ENCODE measurements around the gene ARID5B. TPM values are rescaled to one million over a fixed set of nuclear protein-coding genes. Genes with fewer than 3 reads are reported as not detected.
A peak's percentile ranks its signal among the peaks of the same experiment; 100 is the strongest.
"Not testable (repeated sequence)": the region's sequence is repeated elsewhere in the genome, so short reads cannot be mapped to it uniquely, and the experiment has no call there.

The ARID5B gene, protein sequence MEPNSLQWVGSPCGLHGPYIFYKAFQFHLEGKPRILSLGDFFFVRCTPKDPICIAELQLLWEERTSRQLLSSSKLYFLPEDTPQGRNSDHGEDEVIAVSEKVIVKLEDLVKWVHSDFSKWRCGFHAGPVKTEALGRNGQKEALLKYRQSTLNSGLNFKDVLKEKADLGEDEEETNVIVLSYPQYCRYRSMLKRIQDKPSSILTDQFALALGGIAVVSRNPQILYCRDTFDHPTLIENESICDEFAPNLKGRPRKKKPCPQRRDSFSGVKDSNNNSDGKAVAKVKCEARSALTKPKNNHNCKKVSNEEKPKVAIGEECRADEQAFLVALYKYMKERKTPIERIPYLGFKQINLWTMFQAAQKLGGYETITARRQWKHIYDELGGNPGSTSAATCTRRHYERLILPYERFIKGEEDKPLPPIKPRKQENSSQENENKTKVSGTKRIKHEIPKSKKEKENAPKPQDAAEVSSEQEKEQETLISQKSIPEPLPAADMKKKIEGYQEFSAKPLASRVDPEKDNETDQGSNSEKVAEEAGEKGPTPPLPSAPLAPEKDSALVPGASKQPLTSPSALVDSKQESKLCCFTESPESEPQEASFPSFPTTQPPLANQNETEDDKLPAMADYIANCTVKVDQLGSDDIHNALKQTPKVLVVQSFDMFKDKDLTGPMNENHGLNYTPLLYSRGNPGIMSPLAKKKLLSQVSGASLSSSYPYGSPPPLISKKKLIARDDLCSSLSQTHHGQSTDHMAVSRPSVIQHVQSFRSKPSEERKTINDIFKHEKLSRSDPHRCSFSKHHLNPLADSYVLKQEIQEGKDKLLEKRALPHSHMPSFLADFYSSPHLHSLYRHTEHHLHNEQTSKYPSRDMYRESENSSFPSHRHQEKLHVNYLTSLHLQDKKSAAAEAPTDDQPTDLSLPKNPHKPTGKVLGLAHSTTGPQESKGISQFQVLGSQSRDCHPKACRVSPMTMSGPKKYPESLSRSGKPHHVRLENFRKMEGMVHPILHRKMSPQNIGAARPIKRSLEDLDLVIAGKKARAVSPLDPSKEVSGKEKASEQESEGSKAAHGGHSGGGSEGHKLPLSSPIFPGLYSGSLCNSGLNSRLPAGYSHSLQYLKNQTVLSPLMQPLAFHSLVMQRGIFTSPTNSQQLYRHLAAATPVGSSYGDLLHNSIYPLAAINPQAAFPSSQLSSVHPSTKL
- 68.3 TPM for total RNA-seq

DNA sequence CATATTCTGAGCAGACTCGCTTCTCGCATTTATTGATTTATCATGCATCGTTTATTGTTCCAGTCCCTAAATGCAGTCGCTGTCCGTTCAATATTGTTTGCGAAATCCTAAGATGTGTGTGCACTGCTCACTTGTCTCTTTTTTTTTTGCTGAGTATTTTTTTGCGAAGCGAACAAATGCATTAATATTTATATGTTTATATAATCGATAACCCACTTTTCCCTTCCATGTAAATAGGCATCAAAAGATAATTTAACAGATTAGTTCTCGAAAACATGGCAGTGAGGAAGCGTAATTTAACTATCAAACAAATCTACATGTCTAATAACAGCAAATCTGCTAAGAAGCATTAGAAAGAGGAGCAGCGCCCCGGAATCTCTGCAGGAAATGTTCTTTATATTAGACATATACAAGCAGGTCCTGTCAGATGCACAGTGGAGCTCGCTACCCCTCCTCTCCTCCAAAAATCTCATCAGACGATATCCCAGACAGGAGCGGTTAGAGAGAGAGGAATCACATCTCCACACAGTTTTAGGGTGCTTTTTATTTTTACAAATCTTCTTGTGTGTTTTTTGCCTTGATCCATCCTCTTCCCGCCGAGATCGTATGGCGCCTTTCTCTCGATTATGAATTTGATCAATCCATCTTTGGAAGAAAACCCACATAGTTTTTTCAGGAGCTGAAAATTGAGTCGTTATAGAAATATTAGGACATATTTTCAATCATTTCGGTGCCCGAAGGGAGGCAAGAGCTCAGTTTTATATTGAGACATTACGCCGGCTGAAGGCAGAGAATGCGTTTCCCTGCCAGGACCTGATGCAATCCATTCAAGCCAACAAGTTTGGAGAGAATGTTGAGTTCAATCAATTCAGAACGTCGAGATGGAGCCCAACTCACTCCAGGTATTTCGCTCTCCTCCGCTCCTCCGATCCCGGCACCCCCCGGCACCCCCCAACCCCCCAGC, at the start of gene ARID5B:
Gene ARID5B (plus strand): TSS at position 871 of the 964 bp plus-strand sequence. CDS start 11 bp downstream, at position 882.
- DNase-seq: peak; percentile 86

DNA sequence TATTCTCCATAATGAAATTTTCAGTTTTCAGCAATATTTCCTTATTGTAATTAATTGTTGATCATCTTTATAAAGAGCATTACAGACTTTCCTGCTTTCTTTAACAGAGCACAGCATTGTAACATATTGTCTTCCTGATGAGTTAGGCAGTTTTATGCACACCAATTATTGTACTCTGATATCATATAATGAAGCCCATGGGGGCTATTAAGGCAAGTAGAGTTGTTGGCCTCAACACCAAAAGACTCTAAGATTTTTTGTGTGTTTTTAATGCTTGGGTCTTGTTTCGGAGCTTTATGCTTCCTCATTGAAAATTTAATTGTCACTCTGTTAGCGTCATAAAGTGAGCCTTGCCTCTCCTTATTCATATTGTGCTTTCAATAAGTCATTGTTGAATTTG, 49.2 kb upstream of the ARID5B start:
- DNase-seq: no peak

DNA sequence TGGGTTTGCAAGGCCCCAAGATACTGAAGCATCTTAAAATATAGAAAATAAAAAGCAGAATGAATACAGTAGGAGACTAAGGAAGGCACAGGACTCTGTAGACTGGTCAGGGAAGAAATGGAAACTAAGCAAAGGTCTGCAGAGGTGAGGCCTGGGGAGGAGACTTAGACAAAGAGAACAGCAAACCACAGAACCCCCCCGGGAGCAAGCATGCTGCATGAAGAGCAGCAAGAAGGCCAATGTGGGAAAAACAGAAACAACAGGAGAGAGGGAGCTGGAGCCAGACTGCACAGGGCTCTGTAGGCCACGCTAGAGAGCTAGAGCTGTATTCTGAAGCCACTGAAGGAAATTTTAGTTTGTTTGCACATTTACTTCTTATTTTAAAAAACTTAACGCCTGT, 45.7 kb upstream of the ARID5B start:
- no peak for DNase-seq

DNA sequence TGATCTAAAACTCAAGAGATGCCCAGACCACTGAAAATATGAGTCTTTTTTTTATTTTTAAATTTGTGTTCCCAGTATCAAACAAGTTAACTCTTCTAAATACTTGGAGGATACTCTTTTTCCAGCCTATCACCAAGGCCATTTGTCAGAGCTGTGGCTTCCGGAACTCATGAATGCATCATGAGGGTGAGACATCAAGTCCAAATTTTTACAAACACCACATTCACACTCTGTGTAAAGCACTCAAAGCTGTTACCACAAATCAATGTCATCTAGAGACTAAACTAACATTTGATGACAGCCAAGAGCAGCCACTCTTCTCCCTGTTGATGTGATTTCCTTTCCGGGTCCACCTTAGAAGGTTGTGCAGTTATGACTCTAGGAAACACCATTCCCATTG, 43.8 kb upstream of the ARID5B start:
- DNase-seq: no peak

DNA sequence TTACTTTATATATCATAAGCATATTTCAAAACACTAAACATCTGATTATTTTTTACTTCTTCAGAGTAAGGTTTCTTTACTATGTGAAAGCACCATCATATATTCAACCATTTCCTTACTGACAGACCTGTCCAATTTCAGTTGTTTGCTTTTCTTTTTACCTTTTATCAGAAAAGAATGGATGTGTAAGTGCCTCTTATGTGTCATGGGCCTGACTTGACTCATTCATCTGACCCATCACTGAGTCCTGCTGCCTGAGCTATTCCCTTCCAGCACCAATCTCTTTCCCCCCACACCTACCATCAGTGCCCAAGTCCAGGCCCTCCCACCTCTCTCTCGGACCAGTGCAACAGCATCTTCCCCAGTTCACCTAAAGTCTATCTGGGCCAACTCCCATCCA, 41.7 kb upstream of the ARID5B start:
- DNase-seq: no peak

DNA sequence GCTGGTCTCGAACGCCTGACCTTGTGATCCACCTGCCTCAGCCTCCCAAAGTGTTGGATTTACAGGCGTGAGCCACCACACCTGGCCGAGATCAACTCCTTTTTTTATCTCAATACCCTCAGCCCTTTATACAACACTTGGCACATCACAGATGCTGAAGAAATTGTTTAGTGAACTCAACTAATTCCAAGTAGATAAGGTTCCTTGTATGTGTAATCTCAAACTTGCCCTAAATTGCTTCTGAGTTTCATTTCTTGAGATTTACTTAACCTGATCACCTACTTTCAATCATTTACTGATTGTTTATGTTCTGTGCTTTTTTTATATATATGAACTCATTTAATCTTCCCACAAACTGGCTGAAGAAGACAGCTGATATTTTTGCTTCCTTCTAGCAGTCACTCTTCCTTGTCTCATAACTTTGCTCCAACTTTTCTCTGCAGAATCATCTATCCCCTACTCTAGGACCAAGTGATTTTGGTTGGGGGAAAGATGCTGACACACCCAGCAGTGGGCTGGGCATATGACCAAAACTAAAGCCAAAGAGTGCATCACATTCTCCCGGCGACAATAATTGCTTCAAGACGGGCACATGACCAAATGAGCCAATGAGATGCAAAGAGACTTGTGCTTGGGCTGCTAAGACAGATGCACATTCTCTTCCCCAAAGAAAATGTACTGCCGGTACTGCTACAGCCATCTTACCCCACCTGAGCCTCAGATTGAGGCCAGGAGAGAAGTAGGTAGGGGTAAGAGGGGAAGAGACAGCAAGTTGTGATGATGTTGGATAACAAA, 40.3 kb upstream of the ARID5B start:
- no peak for DNase-seq

DNA sequence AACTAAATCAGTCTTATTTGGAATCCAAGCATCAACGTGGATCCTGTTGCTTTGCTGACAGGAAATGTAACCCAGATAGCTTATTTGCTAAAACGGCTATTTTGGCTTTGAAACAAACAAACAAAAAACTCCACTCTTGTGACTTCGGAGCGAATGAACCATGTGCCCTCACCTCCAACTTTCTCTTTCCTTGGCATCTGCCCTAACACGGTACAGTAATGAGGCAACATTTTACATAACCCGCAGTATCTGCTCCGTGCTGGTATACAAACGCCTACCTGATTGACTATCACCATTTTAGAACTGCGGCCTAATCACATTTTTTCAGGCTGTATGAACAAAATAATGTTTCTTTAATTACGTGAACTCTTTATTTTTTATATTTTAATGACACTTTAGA, 37.5 kb upstream of the ARID5B start:
- DNase-seq: no peak

DNA sequence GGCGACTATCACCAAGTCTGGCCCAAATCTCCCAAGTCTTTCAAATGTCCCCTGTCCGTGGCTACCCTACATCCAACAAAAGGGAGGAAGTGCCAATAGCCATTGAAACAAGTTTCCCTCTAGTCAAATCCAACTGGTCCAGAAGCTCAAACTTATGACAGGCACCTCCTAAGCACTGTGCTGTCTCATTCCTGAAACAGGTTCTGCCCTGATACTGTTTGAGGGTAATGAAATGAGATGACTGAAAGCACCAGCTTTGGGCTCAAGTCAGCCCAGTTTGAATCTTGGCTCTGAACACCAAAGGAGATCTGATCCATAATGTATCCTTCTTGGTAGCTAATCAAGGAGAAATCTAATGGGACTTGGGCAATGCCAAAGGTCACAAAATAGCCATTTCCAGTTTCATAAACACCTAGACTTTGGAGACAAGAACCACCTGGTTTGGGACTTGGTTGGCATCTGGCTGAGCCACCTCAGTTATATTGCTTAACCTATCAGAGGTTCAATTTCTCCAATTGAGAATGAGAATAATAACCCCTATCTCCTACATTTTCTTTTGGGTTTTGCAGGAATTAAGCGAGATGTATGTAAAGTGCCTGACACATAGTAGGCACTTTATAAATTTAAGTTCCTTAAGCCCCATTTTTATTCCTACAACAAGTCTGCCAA, 34.7 kb upstream of the ARID5B start:
- no peak for DNase-seq

DNA sequence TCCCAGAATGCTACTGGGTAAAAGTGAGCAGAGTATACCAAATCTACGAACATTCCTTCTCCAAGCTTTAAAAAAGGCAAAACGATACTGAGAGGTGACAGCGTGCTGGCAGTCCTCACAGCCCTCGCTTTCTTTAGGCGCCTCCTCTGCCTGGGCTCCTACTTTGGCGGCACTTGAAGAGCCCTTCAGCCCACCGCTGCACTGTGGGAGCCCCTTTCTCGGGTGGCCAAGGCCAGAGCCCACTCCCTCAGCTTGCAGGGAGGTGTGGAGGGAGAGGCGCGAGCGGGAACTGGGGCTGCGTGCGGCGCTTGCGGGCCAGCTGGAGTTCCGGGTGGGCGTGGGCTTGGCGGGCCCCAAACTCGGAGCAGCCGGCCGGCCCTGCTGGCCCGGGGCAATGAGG, 34.1 kb upstream of the ARID5B start:
- not testable (repeated sequence) for DNase-seq

DNA sequence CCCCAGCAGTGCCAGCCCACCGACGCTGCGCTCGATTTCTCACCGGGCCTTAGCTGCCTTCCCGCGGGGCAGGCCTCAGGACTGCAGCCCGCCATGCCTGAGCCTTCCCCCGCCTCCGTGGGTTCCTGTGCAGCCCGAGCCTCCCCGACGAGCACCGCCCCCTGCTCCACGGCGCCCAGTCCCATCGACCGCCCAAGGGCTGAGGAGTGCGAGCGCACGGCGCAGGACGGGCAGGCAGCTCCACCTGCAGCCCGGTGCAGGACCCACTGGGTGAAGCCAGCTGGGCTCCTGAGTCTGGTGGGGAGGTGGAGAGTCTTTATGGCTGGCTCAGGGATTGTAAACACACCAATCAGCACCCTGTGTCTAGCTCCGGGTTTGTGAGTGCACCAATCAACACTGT, 33.7 kb upstream of the ARID5B start:
- not testable (repeated sequence) for DNase-seq

DNA sequence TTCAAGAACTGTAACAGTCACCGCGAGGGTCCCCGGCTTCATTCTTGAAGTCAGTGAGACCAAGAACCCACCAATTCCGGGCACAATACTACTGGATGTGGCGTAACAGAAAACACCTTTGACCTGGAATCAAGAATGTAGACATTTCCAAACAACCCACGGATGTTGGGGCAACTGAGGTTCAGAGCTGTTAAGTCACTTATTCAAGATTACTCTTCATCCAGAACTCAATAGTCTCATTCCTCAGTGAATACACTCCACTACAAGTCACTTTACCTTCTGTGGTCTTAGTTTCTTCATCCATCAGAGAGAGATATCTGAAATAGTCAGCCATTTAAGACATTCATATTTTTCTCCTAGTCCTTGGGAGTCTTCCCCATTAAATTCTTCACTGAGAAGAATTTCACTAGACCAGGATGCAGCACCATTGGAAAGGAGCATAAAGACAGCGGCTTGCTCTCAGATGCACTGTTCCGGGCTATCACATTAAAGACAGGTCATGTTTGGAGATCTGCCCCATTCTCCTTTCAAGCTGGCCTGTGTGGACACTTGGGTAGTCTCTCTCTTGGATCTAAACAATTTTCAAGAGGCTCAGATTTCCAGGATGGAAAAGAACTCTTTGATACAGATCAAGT, 32.3 kb upstream of the ARID5B start:
- DNase-seq: no peak

DNA sequence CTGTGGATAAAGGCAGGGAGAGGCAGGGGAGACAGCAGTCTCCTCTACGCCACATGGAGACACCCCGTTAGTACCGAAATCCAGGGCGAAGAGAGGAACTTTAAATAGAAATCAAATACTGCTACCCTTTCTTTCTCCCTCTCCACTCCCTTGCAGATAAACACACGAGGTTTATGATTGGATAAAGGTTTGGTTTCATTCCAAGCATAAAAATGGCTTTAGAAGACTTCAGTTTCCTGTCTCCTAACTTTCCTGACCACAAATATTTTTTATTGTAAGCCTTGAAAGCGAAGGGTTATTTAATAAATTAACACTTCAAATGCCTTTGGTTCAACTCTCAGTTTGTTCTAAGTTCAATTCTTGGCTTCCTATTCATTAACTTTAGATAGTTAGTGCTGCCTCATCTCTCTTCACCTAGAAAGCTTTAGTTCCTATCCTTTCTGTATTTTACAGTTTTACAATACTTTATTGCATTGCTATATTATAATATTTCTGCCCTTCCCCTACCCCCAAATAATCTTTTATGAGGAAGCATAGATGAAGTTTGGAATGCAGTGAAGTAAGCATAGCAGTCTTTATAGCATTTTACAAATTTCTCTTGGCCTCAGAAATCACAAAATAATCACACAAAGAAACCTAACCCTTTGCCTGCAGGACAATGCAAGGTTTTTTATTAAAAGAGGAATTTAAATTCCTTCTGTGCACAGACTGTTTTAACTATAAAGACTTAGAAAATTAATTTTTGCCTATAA, 31.5 kb upstream of the ARID5B start:
- no peak for DNase-seq

DNA sequence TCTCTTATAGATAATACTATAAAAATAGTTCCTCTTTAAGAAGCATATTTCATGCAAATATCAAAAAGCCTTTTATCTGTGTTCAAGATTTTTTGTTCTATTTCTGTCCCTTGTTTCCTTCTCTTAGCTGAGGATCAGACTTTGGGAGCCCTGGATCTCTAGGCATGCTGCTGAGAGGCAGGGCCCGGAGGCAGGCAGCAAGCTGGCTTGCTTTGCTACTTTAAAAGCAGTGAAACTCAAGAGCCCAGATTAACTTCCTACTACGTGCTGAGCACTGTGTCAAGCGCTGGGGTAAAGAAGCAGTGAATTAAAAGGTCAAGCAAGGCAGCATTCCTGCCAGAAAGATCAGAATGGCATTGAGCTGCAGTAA, 31.0 kb upstream of the ARID5B start:
- DNase-seq: no peak

DNA sequence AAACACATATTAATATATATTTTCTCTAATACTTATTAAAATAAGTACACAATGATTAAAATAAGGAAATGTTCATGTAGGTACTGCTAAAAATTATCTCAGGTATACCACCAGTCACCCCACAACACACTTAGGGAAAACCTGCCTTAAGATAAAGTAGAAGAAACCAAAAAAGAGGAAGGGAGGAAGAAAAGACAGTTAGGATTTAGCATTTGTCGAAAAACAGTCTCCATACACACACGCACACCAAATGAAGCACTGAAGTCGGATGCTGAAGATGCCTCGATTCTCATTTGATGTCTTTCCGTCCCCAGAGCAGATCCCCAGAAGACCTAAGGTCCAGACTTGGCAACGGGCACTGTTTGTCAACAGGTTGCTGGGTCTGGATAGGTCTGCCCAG, 30.0 kb upstream of the ARID5B start:
- no peak for DNase-seq

DNA sequence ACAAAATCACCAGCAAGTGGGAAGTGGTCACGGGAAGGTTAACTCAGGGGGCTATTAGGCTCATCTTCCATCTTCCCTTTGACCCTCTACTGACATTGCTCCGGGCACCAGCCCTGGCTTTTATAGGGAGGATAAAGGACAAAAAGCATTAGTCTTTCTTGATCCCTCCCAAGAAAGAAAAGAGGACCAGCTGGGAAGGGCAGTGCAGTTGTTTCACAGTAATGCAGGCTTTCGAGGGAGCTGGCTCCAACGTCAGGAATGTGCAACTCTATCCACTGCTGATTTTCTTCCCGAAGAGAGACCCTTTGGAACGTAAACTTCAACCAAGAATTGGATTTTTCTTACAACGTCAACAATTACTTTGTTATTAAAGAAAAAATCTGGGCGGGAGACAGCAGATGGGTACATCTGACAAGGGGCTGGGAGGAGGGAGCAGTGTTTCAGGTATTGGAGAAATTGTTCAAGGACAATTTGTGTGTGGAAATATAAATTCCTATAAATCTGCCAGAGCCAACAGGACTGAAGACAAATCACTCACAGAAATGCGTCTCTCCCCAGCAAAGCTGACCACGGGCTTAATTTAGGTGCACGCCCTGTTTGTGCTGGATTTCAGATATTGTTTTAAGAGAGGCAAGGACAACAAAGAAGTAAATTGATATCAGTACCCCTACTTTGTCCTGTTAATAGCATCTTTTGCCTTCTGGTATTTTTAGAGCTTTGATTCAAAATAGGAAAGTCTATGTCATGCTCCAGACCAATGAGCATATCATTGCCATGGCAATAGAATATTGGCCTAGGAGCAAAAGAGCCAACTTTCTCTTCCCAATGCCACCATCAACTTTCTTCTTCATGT, 23.4 kb upstream of the ARID5B start:
- no peak for DNase-seq

DNA sequence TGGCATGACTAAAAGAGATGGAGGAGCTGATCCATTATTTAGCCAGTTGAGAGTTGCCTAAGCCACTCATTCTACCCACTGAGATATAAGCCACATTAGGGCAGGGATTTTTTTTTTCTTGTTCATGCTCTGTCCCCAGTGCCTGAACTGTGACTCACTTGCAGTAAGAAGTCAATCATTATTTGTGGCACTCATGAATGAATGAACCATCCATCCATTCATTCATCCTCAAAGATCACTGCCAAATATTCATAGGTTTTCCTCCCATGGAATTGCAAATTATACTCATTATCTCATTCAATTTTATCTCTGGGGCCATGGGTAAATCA, 22.8 kb upstream of the ARID5B start:
- DNase-seq: no peak

DNA sequence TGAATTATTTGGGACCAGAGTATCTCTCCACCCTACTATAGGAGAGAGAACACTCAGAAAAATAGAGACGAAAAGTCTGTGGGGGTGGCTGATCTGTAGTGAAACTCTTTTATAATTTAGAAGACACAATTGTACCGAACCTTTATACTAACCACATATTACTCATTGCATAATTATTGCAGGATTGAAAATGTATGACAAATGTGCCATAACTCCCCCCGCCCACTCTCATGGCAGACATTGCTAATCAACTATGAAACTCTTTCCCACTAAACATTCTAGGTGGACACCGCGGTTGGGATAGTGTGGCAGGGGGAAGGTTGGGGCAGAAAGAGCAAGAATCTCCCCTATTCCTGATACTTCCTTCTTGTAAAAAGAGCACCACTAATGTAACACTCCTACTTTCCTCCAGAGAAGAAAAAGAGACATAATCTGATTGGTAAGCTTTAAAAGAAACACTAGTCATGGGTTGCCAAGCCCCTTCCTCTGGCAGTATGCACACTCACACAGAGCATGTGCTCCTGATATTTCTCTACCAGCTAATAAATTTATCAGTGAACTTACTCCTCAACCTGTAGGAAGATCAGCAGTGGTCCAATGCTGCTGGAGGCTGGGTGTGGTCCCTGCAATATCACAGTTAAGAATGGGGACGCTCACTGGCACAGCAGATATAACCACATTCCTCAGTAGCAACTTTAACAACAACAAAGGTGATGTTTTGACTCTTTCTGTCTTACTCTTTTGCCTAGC, 18.7 kb upstream of the ARID5B start:
- no peak for DNase-seq

Measured in skin of body (tissue), 2 donors.